ENCODE results near the gene TRPM3. TPM values are rescaled to one million over a fixed set of nuclear protein-coding genes. Genes with fewer than 3 reads are reported as not detected.

The TRPM3 gene
- total RNA-seq, 1 experiment from 2014 or later: not detected

GRCh38 chr9:71096421-71097108 lies 24.9 kb downstream of the TRPM3 start:
- Mint-ChIP-seq H3K9me3 (ENCODE audit: low read depth, unreplicated experiment) (no peaks in the 10 kb centered on the region), H3K4me1 (ENCODE audit: low read depth, unreplicated experiment) (no peaks in the 10 kb centered on the region), H3K27ac (ENCODE audit: unreplicated experiment) (no peak overlapping the region), H3K27me3 (ENCODE audit: unreplicated experiment) (peaks cover 63% of the 10 kb centered on the region), H3K36me3 (ENCODE audit: insufficient read depth, unreplicated experiment) (no peaks in the 10 kb centered on the region), H3K4me3 (ENCODE audit: low read depth, unreplicated experiment) (no peak overlapping the region)
- no peak for DNase-seq
- TF ChIP-seq, protein P1, sequence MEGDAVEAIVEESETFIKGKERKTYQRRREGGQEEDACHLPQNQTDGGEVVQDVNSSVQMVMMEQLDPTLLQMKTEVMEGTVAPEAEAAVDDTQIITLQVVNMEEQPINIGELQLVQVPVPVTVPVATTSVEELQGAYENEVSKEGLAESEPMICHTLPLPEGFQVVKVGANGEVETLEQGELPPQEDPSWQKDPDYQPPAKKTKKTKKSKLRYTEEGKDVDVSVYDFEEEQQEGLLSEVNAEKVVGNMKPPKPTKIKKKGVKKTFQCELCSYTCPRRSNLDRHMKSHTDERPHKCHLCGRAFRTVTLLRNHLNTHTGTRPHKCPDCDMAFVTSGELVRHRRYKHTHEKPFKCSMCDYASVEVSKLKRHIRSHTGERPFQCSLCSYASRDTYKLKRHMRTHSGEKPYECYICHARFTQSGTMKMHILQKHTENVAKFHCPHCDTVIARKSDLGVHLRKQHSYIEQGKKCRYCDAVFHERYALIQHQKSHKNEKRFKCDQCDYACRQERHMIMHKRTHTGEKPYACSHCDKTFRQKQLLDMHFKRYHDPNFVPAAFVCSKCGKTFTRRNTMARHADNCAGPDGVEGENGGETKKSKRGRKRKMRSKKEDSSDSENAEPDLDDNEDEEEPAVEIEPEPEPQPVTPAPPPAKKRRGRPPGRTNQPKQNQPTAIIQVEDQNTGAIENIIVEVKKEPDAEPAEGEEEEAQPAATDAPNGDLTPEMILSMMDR (IDR thresholded peaks at IDR 0.05; ENCODE audit: unreplicated experiment): no peak
- CTCF ChIA-PET: interaction anchor here (0.6 to 0.8 kb wide), 2 partner anchors 214 to 569 kb away, joined by 3 to 7 read pairs; no protein-coding TSS in a partner anchor
- intact Hi-C loops (cut with micrococcal nuclease; ENCODE audit: unreplicated experiment): no loop called here
- no TSS peak for BruUV-seq (replicated peaks)

- intact Hi-C loops (cut with micrococcal nuclease; ENCODE audit: unreplicated experiment): no loop called here
- Mint-ChIP-seq H3K4me1 (ENCODE audit: low read depth, unreplicated experiment) (no peaks in the 10 kb centered on the region), H3K27ac (ENCODE audit: unreplicated experiment) (no peak overlapping the region), H3K9me3 (ENCODE audit: low read depth, unreplicated experiment) (no peaks in the 10 kb centered on the region), H3K4me3 (ENCODE audit: low read depth, unreplicated experiment) (no peak overlapping the region), H3K36me3 (ENCODE audit: insufficient read depth, unreplicated experiment) (no peaks in the 10 kb centered on the region), H3K27me3 (ENCODE audit: unreplicated experiment) (peaks cover 57% of the 10 kb centered on the region)
- TF ChIP-seq, protein P1 (IDR thresholded peaks at IDR 0.05; ENCODE audit: unreplicated experiment): no peak
- no peak for DNase-seq
- BruUV-seq (replicated peaks): no TSS peak
- CTCF ChIA-PET: no interaction called here
Measured at GRCh38 chr9:71094708-71095251, 26.6 kb downstream of the TRPM3 start.

- Mint-ChIP-seq H3K27me3 (ENCODE audit: unreplicated experiment) (peaks cover 63% of the 10 kb centered on the region), H3K4me1 (ENCODE audit: low read depth, unreplicated experiment) (no peaks in the 10 kb centered on the region), H3K27ac (ENCODE audit: unreplicated experiment) (no peak overlapping the region), H3K4me3 (ENCODE audit: low read depth, unreplicated experiment) (no peak overlapping the region), H3K36me3 (ENCODE audit: insufficient read depth, unreplicated experiment) (no peaks in the 10 kb centered on the region), H3K9me3 (ENCODE audit: low read depth, unreplicated experiment) (no peaks in the 10 kb centered on the region)
- DNase-seq: no peak
- no TSS peak for BruUV-seq (replicated peaks)
- CTCF ChIA-PET: no interaction called here
- TF ChIP-seq, protein P1 (IDR thresholded peaks at IDR 0.05; ENCODE audit: unreplicated experiment): no peak
- intact Hi-C loops (cut with micrococcal nuclease; ENCODE audit: unreplicated experiment): no loop called here
Measured at GRCh38 chr9:71090896-71091295, 30.5 kb downstream of the TRPM3 start.

DNA sequence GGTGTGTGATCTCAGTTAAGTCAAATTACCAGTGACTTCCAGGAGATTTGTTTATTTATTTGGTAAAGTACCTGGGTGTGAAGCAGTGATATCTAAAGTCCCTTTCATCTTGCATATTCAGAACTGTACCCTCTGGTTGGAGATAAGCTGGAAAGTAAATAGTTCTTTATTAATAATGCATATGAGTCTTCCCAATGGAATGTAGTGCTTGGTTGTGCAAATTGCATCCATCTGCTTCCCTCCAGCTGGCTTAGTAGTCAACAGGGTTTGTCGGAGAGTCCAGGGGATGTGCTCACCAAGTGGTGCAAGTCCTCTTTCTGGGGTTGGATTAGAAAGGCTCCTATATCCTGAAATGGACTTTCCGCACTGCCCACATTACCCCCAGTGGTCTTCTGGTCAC lies 42.0 kb downstream of the TRPM3 start:
- no peak for DNase-seq
- TF ChIP-seq, protein P1 (IDR thresholded peaks at IDR 0.05; ENCODE audit: unreplicated experiment): no peak
- Mint-ChIP-seq H3K4me1 (ENCODE audit: low read depth, unreplicated experiment) (no peaks in the 10 kb centered on the region), H3K4me3 (ENCODE audit: low read depth, unreplicated experiment) (no peak overlapping the region), H3K9me3 (ENCODE audit: low read depth, unreplicated experiment) (peaks cover 2% of the 10 kb centered on the region), H3K27ac (ENCODE audit: unreplicated experiment) (no peak overlapping the region), H3K27me3 (ENCODE audit: unreplicated experiment) (peaks cover 36% of the 10 kb centered on the region), H3K36me3 (ENCODE audit: insufficient read depth, unreplicated experiment) (no peaks in the 10 kb centered on the region)
- CTCF ChIA-PET: no interaction called here
- BruUV-seq (replicated peaks): no TSS peak
- intact Hi-C loops (cut with micrococcal nuclease; ENCODE audit: unreplicated experiment): no loop called here
